ENCODE results near the gene KCNN1.

- TF ChIP-seq CTCF (conservative IDR thresholded peaks at IDR 0.05 in 1 of 2, IDR thresholded peaks at IDR 0.05 in 1 of 2; ENCODE audit: low read depth in 1 of 2, low read length in 2 of 2) (no peak), EZH2 (IDR thresholded peaks at IDR 0.05; ENCODE audit: low read length, missing control alignments) (no peak)
Measured at GRCh38 chr19:17989425-17990094, 22.7 kb downstream of the KCNN1 start.
